Stimulated activated CD8-positive, alpha-beta memory T cell treated with anti-CD3 and anti-CD28 coated beads, Interleukin-2, amount 100 ng/mL, for 48 hours (primary cell): ENCODE results near the gene SRC.

Experiments
- DNase-seq, 2 donors: peaks; one replicate each; pipeline ENCODE4 v3.0.0-alpha.2; 2020; ENCODE audit warnings: low read depth in 2 of 2

Gene SRC

GRCh38 chr20:37453836-37454235 is 107.9 kb downstream of the SRC start:
- DNase-seq = no peak

- DNase-seq = no peak
Measured at GRCh38 chr20:37454636-37455385, 108.9 kb downstream of the SRC start.
